Hematopoietic multipotent progenitor cell treated with erythropoietin and hydrocortisone succinate and interleukin-3 and kit ligand, for 8 days (in vitro differentiated cells): Measurements from ENCODE around the gene DMPK.
A peak's percentile ranks its signal among the peaks of the same experiment; 100 is the strongest.

ENCODE experiments used
- DNase-seq: peaks from one replicate; pipeline ENCODE4 v3.0.0-alpha.2; 2015

The DMPK gene, protein sequence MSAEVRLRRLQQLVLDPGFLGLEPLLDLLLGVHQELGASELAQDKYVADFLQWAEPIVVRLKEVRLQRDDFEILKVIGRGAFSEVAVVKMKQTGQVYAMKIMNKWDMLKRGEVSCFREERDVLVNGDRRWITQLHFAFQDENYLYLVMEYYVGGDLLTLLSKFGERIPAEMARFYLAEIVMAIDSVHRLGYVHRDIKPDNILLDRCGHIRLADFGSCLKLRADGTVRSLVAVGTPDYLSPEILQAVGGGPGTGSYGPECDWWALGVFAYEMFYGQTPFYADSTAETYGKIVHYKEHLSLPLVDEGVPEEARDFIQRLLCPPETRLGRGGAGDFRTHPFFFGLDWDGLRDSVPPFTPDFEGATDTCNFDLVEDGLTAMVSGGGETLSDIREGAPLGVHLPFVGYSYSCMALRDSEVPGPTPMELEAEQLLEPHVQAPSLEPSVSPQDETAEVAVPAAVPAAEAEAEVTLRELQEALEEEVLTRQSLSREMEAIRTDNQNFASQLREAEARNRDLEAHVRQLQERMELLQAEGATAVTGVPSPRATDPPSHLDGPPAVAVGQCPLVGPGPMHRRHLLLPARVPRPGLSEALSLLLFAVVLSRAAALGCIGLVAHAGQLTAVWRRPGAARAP

GRCh38 chr19:45782162-45782691, at the start of gene DMPK:
Gene DMPK (minus strand): TSS chr19:45782490. CDS start chr19:45782352, 138 bp downstream.
- DNase-seq: no peak

- DNase-seq: no peak
These were observed 46.7 kb upstream of the DMPK start for GRCh38 chr19:45828945-45829344.

- DNase-seq: no peak
These were observed 46.2 kb upstream of the DMPK start for GRCh38 chr19:45828523-45828922.

DNA sequence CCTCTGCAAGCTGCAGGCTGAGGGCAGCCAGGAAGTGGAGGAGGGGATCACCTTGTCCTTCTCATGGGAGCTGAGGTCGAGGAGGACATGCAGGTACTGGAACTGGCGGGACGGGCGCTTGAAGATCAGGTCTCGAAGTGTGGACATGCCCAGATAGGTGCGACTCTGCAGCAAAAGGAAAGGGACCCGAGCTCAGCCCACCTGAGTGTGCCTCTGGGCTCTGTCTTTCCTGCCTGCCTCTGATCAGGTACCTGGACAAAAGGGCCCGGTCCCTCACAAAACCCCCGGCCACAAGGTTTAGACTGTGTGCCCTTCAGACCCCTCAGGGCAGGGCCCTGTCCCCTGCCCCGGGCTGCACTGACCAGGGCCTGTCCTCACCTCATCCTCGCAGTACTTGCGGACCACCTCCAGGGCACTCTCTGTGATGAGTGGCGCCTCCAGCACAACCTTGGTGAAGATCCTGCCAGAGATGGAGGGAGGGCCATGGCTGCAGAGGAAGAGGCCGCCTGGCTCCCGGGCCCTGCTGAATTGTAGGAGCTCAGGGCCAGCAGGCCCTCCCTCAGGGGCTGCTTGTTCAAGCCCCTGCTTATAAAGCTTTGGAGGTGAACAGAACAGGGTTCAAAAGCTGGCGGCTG, 45.3 kb upstream of the DMPK start:
- DNase-seq: no peak

DNA sequence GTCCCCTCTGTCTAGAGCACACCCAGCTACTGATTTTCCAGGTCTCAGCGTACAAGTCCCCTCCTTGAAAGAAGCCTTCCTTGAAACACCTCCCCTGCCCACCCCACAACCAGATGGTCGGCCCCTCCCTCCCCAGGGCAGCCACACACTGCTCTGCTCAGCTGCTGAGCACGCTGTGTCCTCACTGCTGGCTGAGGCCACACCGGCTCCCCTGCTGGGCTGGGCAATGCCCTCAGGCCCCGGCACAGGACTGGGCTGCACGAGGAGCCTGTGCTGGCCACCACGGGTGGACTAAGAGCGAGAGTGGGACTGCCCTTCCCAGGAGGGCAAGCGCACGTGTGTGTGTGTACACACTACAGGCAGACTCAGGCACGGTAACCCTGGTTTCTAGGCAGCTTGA, 44.6 kb upstream of the DMPK start:
- DNase-seq: no peak

- DNase-seq: no peak
These were observed 43.9 kb upstream of the DMPK start for GRCh38 chr19:45825917-45826893.

DNA sequence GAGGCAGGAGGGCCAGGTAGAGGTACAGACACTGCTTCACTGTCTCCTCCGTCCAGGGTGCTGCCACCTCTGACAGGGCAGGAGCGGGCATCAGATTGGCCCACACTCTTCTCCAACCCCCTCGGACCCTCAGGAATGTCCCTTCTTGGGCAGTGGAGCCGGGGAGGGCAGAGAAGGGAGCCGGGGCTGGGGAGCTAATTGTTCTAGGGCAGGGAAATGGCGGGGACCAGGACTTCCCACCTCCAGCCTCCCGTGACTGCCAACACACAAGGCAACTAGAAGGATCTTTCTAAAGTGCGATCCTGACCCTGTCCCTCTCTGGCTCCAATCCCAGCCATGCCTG, 42.9 kb upstream of the DMPK start:
- no peak for DNase-seq

DNA sequence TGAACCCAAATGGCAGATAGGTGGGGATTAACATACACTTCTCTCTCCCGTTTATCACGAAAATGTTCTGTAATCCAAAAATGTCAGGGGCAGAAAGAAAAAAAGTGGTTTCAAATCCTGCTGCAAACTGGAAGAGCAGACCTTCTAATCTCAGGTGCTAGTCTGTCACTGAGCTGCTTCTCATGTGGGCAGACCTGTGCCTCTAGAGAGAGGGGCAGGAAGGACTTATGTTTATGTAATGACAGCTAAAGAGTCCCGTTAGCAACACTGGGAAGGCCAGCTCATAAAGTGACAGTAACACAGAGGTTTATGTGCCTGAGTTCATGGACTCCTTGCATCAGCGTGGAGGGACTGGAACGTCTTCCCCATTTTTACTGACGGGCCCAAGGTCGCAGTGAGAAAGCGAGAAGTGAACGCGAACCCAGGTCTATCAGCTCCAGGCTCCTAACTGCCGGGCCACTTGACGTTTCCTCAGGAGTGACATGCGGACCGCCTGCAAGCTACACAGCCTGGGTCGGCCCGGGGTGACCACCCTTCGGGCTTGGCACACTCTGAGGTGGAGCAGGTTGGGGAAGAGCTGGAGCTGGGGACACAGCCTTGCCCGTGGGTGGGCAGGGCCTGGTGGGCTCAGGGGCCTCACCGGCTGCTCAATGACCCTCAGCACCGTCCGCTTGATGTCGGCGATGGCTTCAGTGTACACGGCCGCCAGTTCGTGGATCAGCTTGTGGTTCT, 42.4 kb upstream of the DMPK start:
- DNase-seq: no peak

DNA sequence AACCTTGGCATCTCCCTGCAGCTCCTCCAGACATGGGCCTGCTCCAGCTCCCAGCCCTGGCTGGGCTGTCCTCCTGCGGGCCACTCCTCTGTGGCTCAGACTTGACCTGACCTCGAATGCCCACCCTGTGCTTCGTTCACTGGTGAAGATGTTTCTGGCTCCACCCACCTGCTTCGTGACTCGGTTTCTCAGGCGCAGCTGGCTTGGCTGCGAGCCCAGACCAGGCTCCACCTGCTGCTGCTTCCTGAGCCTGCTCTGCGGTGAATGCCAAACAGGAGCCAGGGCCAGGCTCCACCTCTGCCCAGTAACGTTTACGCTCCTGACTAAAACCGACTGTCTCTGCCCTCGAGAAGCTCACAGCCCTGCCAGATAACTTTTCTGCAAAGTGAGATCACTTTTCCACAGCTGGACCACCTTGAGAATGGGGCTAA, 41.8 kb upstream of the DMPK start:
- DNase-seq: no peak

GRCh38 chr19:45823182-45823581, 40.9 kb upstream of the DMPK start:
- no peak for DNase-seq

- no peak for DNase-seq
These were observed 40.4 kb upstream of the DMPK start for GRCh38 chr19:45822716-45823115.

DNA sequence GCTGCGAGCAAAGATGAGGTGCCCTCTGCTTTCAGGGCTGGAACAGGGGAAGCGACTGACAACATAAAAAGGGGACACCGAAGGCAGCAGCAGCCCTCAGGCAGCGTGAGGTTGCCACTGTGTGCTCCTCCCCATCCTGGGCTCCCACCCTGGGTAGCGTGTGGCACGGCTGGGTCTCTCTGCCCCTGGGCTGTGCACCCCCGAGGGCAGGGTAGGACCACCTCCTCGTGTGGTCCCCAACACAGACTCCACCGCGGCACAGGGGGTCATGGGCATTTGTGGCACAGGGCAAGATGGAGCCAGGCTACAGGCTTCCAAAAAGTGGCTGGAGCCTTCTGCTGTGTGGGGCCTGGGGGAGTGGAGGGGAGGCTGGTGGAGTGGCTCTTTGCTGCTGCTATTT, 39.3 kb upstream of the DMPK start:
- DNase-seq: no peak

GRCh38 chr19:45821103-45821521, 38.8 kb upstream of the DMPK start:
- DNase-seq: no peak

DNA sequence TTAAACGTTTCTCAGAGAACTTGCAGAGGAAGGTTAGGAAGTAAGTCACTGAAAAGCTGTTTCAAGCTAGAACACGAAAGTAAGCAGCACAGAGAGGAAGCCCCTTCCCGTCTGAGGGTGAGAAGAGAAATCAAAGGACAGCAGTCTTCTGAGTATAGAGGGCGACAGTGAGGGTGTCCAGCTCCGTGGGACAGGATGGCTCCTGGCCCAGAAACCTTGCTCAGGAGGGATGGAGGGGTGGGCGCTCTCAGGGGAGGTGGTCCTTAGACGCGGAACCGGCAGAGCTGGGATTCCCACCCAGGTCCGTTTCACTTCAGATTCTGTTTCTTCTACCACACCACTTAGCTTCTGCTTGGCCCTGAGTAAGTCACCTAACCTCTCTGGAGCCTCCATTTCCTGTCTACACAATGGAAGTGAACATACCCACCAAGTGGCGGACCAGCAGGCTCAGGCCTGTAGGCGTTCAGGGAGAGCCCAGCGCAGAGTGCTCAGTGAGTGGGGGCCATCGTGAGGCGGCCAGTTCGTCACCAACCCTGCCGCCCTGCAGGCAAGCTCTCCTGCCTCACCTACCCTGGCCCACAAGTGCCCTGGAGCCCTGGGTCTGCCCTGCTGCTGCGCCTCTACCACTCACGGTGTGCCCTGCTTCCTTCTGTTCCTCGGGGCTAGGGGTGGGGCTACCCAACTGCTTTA, 38.3 kb upstream of the DMPK start:
- no peak for DNase-seq

- no peak for DNase-seq
These were observed 37.5 kb upstream of the DMPK start for GRCh38 chr19:45819769-45820168.

GRCh38 chr19:45817725-45818301, 35.5 kb upstream of the DMPK start:
- no peak for DNase-seq

- peak; percentile 94 for DNase-seq
These were observed 34.9 kb upstream of the DMPK start for GRCh38 chr19:45817010-45817724.

DNA sequence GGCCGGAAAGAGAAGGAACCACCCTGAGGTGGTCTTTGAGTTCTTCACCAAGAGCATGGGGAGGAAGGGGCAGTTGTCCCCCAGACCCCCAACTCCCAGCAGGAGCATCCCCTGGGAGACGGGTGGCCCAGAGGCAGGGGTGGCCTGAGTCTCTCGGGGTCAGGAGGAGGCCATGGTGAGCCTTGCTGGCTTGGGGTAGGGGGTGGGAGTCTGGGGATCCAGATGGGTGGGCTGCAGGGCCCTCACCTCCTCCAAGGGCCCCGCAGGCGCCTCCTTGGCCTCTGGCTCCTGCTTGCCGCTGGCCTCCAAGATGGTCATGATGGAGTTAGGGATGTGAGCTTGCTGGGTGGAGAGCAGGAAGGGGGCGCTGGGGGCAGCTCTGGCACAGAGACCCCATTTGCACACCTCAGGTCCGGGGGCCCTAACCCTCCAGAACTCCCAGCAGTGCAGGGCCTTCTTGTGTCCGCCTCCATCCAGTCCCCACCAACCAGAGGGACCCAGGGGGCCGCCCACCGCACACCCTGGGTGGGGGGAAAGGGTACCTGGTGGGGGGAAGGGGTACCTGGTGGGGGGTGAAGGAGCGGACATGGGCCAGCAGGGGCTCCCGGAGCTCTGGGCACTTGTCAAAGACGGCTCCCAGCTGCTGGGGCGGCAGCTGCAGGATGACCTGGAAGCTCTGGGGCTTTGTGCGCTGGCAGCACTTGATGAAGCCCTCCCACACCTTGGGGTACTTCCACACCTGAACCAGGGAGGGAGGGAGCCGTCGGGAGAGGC, 34.1 kb upstream of the DMPK start:
- no peak for DNase-seq

DNA sequence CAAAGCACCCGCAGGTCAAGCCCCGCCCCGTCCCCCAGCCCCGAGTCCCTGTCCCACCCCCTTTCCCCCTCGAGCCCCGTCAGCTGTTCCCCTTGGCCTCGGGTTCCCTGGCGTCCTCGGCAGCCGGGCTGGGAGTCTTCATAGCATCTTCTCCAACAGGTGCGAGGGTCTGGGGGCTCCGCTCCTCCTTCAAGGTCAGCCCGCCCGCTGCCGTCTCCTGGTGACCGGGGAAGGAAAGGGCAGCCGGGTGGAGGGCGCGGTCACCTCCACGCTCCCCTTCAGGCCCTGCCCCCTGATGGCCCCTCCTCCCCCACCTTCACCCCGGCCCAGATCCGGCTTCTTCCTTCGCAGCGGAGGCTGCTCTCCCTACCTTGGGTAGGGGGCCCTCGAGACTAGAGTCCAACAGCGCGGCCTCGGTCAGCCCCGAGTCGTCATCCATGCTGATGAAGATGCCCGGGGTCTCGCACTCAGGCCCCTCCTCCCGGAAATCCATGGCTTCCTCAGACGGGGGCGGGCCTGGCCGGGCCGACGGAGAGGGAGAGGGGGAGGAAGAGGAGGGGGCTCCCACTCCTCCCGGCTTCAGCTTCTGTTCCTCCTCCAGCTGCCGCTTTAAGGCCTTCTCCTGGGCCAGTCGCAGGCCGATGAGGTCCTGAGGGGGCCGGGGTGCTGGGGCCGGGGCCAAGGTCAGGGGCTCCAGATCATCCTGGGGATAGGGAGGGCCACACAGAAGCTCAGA, 33.4 kb upstream of the DMPK start:
- no peak for DNase-seq
